H7 (cell line): ENCODE results near the gene PLCB4. TPM values are rescaled to one million over a fixed set of nuclear protein-coding genes. Genes with fewer than 3 reads are reported as not detected.

Experiments used
- DNase-seq: peaks from one replicate; pipeline ENCODE4 v3.0.0; 2012
- H3K27me3 ChIP-seq: 2 replicates; pipeline ENCODE4 v1.6.0; 2011; ENCODE audit warnings: mild to moderate bottlenecking, low read length; ENCODE audit not compliant: control insufficient read depth, insufficient read depth
- H3K36me3 ChIP-seq: replicated peaks from 2 replicates; pipeline ENCODE4 v1.5.1; 2011; ENCODE audit warnings: low read length; ENCODE audit not compliant: control insufficient read depth, insufficient read depth
- H3K4me3 ChIP-seq: 2 replicates; pipeline ENCODE4 v1.5.1; 2011; ENCODE audit warnings: low read depth, mild to moderate bottlenecking, control low read depth, low read length, moderate library complexity; ENCODE audit not compliant: insufficient read depth
- total RNA-seq: library from RNA; depleted of rRNA; stranded (reverse); fragments of >200 nt; shearing (Covaris generic); gene quantifications from 2 replicates; pipeline ENCODE4 v1.2.3, GENCODE V29; 2014

PLCB4 gene
- total RNA-seq, 1 experiment from 2014 or later, result 3.4 TPM

DNA sequence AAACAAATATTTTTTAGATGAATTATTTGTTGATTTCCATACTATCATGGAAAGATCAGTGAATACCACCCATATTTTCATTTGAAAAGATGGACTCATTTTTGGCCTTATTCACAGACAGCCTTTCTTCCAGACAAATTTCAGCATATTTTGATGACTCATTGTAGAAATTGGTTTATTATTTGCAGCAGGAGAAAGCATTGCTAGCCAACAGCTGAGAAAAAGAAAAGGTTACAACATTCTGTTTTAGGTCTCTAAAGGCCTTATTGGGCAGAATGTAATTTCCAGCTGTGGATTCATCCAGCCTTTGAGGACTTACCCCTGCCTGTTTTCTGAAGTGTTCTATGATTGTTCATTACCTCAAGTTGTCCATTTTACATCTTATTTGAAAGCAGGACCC, 201.9 kb downstream of the PLCB4 start:
- no peak for DNase-seq
- no peaks in the 10 kb centered on the region for H3K27me3 ChIP-seq
- H3K36me3 ChIP-seq, result no peaks in the 10 kb centered on the region
- no peak overlapping the region for H3K4me3 ChIP-seq

DNA sequence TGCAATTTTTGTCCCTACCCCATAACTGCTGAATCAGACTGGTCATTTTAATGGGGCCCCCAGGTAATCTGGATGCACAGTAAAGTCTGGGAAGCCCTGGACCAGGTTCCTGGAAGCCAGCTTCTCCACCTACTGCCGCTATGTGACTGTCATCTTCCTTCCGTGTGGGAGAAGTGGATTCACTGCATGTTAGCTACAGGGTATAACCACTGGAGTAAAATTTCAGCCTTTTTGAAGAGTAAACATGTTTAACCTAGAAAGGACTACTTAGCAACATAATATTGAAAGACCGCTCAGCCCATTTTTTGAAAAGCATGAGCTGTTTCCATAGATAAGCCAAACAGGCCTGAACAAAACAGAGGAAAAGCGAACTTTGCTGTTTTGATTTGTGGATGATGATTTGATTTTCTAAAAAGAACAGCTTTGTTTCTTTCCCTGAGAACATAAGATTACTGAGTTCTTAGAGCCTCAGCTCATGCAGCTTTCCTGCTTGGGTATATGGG, 208.1 kb downstream of the PLCB4 start:
- no peaks in the 10 kb centered on the region for H3K27me3 ChIP-seq
- H3K4me3 ChIP-seq, result no peak overlapping the region
- H3K36me3 ChIP-seq, result no peaks in the 10 kb centered on the region
- no peak for DNase-seq

DNA sequence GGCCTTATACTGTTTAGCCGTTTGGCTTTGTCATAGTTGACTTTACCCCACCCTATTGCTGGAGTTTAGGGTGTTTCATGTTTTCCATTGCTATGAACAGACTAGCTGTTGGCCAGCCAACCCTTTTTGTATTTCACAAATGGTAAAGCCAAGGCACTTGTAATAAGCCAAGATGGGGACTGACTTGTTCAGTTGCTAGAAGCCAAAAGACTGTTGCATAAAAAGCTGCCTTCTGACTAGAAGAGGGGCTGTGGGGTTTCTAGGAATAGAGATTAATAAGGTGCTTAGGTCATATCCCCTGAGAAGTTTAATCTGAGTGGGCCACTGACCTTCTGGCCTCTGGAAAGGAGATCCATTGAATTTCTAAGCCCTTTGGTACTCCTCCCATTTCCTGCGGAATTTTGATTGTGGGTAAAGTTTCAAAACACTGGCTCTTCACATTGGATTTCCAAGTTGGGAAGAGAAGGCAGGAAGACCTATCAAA, 211.1 kb downstream of the PLCB4 start:
- H3K36me3 ChIP-seq, result no peaks in the 10 kb centered on the region
- H3K27me3 ChIP-seq, result no peaks in the 10 kb centered on the region
- no peak overlapping the region for H3K4me3 ChIP-seq
- DNase-seq, result no peak

DNA sequence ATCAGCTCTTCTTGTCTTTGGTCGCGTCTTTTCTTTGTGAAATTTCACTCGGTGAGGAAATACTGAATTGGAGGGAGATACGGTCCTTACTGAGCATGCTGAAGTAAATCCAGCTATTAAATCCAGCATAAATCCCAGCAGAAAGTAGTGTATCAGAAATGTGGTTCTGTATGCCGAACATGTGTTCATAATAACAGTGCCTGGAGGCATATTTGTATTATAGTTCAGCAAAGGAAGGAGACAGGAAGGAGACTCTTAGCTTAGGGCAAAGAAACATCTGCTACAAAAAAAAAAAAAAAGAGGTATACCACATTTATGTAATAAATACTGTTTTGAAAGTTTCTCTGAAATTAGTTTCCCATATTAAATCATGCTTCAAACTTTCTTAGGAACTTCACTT, 211.8 kb downstream of the PLCB4 start:
- DNase-seq, result no peak
- Histone ChIP-seq H3K36me3 (no peaks in the 10 kb centered on the region), H3K27me3 (no peaks in the 10 kb centered on the region), H3K4me3 (no peak overlapping the region)

DNA sequence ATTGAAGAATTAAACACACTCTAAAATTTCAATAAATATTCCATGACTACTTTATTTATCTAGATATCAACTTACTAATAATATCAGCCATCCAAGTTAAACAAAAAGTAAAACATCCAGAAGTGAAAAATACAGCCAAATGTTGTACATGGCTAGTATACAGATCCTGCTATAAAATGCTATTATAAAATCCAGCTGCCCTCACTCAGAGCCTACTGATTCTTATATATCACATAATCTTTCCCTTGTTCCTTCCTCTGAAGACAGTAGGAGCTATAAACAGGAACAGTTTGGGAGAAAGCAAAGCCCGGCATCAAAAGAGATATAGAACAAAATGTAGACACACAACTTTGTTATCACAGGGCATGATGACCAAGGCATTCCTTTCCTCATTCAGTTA, 212.9 kb downstream of the PLCB4 start:
- no peak for DNase-seq
- no peaks in the 10 kb centered on the region for H3K27me3 ChIP-seq

DNA sequence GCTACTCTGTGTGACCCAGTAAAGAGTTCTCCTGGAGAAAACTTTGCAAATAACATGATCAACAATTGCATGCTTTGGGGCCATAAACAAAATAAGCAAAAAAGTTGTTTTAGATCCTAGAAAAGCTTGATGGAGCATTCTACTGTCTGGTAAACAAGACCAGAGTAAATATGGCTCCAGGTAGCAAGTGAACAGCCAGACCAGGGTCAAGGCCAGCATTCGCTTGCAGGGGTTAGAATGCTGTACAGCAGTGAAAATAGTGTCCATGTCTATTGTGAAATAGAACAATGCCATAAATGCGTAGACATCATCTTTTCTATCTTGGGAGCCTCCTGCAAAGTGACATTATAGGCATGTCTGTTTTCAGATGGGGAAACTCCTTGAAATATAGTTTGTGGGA, 216.7 kb downstream of the PLCB4 start:
- DNase-seq, result no peak
- Histone ChIP-seq H3K27me3 (no peaks in the 10 kb centered on the region), H3K4me3 (no peak overlapping the region), H3K36me3 (no peaks in the 10 kb centered on the region)

More for the DNA sequence above, 212.9 kb downstream of the PLCB4 start:
- Histone ChIP-seq H3K4me3 (no peak overlapping the region), H3K36me3 (no peaks in the 10 kb centered on the region)

DNA sequence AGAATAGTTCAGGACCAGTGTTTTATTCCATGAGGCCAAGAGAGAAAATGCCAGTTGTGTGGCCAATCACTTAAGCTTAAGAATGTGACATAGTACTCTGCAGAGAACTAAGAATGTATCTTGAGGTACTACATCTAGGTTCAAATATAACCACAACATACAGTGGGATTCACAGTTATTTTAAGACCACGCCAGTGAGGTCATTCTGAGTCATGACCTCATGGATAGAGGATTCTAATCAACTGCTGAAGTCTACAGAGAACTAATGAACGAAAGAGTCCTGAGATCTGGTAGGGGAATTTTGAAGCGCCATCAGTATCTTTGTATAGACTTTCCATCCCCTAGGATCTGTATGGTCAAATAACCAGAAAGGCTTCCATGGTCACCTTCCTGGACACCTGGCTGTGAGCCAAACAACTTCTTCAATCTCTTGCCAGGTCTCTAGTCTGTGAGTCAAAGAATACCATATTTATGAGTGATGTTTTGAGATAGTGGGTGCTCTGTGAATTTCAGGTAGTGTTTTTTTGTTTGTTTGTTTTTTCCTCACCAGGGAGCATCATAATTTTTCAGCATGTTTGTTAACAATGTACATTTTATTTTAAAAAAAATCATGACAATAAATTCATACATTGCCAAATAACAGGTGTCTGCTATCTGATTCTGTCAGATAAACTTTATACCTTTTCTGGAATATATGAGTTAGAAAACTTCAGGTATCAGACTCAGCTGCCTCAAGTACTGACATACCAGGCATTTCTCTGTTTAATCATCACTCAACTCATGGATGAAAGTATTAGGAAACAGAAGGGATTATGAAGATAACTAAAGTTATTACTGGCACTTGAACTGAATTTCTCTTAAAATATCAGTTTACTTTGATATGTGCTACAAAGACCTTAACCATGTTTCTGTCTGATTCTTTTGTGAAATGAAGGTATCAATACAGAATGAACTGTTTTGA, 217.9 kb downstream of the PLCB4 start:
- Histone ChIP-seq H3K36me3 (no peaks in the 10 kb centered on the region), H3K4me3 (no peak overlapping the region), H3K27me3 (no peaks in the 10 kb centered on the region)
- DNase-seq, result no peak

DNA sequence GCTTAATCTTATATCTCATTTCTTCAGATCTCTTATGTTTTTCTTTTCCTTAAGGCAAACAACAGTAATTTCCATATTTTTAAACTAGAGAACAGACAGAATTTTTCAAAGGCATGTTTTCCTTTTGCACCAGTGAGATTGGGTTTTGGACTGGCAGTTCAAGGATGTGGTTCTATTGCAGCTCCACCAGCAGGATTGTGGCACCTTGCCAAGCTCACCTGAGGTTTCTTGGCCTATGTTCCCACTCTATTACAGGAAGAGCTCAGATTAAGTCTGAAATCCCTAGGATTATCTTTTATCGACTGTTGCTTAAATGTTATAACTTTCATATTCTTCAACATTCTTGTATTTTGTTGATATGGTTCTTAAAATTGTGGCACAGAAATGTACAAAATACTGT, 218.9 kb downstream of the PLCB4 start:
- no peak overlapping the region for H3K4me3 ChIP-seq
- no peaks in the 10 kb centered on the region for H3K27me3 ChIP-seq
- H3K36me3 ChIP-seq, result no peaks in the 10 kb centered on the region
- no peak for DNase-seq

DNA sequence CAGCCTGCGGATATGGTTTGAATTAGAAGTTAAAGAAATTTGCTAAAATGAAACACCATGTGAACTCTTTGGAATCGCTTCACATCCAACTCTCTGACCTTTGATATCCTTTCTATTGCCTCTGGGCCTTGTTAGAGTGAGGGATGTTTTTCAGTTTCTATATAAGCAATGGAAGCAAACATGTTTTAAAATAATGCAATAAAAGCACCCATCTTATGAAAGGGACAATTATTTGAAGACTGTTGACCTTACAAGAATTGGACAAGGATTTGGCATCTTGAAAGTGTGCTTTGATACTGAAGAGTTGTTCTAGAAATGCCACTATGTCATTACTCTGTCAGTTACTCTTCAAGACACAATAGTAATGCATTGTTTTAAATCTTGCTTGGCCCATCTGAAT, 221.4 kb downstream of the PLCB4 start:
- H3K4me3 ChIP-seq, result no peak overlapping the region
- DNase-seq, result no peak
- H3K36me3 ChIP-seq, result no peaks in the 10 kb centered on the region
- H3K27me3 ChIP-seq, result no peaks in the 10 kb centered on the region

DNA sequence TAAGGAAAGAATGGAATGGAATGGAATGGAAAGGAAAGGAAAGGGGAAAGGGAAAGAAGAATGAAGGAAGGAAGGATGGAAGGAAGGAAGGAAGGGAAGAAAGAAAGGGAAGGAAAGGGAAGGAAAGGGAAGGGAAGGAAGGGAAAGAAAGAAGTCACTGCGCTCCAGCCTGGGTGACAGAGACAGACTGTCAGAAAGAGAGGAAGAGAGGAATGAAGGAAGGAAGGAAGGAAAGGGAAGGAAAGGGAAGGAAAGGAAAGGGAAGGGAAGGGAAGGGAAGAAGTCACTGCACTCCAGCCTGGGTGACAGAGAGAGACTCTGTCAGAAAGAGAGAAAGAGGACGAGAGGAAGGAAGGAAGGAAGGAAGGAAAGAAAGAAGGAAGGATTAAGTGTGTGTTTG, 224.3 kb downstream of the PLCB4 start:
- DNase-seq, result no peak
- H3K36me3 ChIP-seq, result no peaks in the 10 kb centered on the region

DNA sequence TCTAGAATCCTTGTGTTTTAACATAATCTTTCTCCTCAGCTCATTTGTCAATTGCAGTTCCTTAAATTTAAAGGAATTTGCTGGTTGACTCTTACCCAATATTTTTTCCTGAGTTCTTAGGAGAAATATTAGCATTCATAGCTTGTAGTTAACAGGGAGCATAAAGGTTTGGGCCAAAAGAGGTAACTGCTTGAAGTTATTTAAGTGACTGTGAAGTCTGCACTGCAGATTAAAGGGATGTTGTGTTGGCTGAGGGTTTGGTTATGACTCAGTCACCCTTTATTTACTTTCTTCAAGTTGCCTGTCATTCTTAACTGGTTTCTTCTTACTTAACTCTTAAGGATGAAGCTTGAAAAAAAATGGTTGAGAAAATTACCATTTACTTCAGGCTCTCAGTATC, 225.2 kb downstream of the PLCB4 start:
- no peak for DNase-seq
- no peaks in the 10 kb centered on the region for H3K27me3 ChIP-seq
- no peaks in the 10 kb centered on the region for H3K36me3 ChIP-seq
- no peak overlapping the region for H3K4me3 ChIP-seq

More for the DNA sequence above, 224.3 kb downstream of the PLCB4 start:
- no peaks in the 10 kb centered on the region for H3K27me3 ChIP-seq
- H3K4me3 ChIP-seq, result no peak overlapping the region

DNA sequence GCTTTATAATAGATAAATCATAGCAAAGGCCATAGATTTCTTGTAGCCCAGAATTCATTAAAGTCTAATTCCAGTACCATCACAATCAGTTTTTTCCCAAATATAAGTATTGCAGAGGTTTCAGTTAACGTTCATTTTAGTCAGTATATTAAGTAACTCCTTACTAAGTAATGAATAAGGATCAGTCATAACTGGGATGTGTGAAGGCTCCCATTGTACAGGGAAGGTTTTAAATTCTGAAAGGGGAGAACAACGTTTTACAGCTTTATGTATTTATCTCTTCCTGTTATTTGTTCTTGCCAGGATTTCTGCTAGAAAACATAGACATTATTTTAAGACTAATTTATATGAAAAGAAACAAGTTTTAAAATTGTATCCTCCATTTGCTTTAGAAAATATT, 230.0 kb downstream of the PLCB4 start:
- DNase-seq, result no peak
- H3K27me3 ChIP-seq, result no peaks in the 10 kb centered on the region
- no peaks in the 10 kb centered on the region for H3K36me3 ChIP-seq
- H3K4me3 ChIP-seq, result no peak overlapping the region

DNA sequence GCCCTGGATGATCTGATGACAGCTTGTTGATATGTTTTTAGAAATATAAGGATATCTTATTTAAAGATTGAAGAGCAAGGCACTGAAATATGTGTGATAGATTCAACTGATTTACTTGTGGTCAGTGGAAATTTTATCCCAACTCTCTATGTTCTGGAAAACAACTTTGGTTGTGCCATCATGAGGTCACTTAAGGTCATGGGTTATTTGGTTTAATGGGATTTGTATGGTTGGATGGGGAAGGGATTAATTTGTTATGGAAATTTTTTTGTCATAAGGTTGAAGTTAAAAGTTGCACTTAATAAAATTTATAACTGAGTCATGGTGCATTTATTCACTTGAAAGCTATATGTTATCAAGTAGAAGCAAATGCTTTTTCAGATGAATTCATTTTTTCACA, 231.2 kb downstream of the PLCB4 start:
- H3K36me3 ChIP-seq, result no peaks in the 10 kb centered on the region
- no peaks in the 10 kb centered on the region for H3K27me3 ChIP-seq
- DNase-seq, result no peak
- no peak overlapping the region for H3K4me3 ChIP-seq

DNA sequence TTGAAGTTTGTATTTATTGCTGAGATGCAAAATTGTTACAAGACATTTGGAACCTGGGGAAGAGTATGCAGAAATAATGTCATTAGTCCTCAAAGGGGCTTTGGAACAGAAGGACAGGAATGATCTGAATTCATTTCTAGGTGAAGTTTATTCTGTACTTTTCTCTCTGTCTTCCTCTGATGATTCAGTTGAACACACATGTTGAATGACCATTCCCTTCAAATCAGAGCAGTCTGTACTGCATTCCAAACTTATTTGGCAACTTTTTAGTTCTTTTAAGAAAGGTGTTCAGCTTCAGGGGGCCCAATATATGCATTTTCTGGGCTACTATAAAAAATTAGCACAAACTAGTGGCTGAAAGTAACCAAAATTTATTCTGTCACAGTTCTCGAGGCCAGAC, 231.6 kb downstream of the PLCB4 start:
- no peaks in the 10 kb centered on the region for H3K27me3 ChIP-seq
- no peaks in the 10 kb centered on the region for H3K36me3 ChIP-seq
- H3K4me3 ChIP-seq, result no peak overlapping the region
- DNase-seq, result no peak
